Measurements from ENCODE around the gene ZBTB7C. TPM values are rescaled to one million over a fixed set of nuclear protein-coding genes. Genes with fewer than 3 reads are reported as not detected.

Gene ZBTB7C
- total RNA-seq, 1 donor from 2014 or later: 2.6 TPM

Other genes with a start within 250 kb of the ZBTB7C start
- 54.5 TPM for gene CTIF, start 129.6 kb upstream of the ZBTB7C start, total RNA-seq

Data from Right ventricle myocardium superior (tissue), 1 donor.